Measurements from ENCODE around the gene LCN6.
"Not testable (repeated sequence)": the region's sequence is repeated elsewhere in the genome, so short reads cannot be mapped to it uniquely, and the experiment has no call there.

The LCN6 gene

DNA sequence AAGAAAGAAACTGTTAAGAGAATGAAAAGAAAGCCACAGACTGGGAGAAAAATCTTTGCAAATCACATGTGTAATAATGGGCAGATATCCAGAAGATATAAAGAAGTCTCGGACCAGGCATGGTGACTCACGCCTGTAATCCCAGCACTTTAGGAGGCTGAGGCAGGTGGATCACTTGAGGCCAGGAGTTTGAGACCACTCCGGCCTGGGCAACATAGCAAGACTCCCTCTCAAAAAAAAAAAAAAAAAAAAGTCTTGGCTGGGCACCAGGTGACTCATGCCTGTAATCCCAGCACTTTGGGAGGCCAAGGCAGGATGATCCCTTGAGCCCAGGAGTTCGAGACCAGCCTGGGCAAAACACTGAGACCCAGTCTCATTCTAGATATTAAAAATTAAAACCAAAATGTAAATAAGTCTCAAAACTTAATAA is 37.1 kb downstream of the LCN6 start:
- peak; percentile 37 for DNase-seq (ENCODE audit: low spot score)
- peak; percentile 67 for FAIRE-seq

DNA sequence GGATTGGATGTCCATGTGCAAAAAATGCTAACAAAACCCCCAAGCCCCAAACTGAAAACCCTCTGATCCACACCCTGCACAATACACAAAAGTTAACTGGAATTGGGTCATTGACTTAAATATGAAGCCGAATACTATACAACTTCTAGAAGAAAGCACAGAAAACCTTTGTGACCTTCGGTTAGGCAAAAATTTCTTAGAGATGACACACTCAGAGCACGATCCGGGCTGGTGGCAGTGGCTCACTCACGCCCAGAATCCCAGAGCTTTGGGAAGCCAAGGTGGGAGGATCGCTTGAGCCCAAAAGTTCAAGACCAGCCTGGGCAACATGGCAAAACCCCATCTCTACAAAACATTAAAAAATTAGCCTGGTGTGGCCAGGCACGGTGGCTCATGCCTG is 37.8 kb downstream of the LCN6 start:
- peak; percentile 83 for FAIRE-seq
- peak; percentile 44 for DNase-seq (ENCODE audit: low spot score)

DNA sequence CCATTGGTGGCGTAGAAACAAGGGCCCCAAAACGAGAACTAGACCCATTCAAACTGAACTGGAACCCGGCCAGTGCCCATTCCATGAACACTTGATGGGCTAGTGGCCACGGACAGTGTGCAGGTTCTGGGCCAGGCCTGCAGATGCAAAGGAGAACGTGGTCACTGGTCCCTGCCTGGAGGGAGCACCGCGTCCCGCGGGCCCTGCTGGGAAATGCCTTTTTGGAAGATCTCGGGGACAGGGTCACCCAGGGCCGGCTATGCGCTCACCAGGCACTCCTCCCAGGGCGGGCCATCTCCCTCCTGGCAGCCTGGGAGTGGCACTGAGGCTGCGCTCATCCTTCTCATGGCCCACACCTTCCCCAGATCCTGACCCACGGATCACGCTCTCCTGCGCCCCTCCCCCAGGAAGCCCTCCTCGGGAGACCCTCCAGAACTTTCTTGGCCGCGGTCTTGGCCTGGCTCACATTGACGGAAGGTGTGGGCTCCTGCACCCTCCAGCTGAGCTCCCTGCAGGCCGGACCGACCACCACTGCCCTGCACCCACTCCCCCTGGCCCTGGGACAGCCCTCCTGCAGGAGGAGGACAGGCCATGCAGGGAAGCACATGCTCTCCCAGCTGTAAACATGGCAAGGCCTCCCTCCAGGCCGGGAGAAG is 38.7 kb downstream of the LCN6 start:
- DNase-seq (ENCODE audit: low spot score): no peak

DNA sequence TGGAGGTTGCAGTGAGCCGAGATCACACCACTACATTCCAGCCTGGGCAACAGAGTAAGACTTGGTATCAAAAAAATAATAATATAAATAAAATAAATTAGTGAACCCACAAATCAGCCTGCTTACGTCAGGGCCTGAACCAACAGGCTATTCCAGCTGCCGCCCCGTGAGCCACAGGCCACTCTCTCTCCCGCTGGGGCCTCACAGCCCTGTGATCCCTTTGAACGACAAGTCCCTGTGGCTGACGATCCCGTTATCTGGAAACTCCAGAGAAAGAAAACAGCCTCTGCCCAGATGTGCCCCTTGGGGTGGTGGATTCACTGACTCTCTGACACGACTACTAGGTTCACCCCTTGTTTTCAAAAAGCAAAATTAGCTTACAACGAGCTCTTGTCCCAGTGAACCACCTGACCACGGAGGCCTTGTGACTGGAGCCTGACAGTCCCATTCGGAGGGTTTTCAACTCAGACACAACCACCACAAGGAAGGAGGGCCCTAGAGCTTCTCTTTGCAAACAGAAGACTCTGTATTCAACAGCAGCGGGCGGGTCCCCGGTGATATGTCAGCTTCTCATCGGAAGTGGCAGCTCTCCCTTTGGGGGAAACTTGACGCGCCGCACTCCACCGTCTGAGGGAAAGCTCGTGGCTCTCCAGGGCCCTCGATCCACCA is 40.3 kb downstream of the LCN6 start:
- FAIRE-seq: no peak
- no peak for DNase-seq (ENCODE audit: low spot score)

More for the DNA sequence above, 38.7 kb downstream of the LCN6 start:
- FAIRE-seq: no peak

DNA sequence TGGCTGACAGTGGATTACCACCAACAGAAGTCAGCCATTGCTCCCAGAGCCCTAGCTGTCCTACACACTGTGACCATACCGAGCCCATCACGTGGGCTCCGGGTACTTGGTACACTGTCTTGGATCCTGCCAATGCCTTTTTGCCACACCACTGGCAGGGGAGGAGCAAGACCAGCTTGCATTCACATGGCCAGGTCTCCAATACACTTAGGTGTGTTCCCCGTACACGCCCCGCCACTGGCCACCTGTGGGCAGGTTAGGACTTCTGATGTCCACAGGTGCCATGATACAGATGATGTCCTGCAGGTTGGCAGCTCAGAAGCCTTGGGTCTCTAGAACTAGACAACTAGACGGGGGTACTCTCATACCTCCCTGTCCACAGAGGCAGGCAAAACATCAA is 41.3 kb downstream of the LCN6 start:
- FAIRE-seq (no peak), DNase-seq (ENCODE audit: low spot score) (no peak)

DNA sequence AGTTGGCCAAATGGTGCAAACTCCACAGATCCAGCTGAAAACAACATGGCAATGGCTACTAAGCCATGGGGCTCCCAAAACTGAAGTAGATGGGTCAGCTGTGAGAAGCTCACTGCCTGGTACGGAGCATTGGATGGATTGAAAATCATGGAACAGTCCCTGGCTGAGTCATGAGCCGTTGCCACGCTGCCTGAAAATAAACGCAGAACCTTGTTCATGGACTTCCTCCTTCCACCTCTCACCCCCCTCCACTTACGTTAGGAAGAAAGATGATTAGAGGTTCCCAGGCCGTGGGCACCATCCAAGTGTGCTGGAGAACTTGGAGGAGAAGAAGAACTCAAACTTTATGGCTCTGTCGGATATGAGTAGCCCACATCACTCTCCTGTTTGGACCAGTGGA is 42.8 kb downstream of the LCN6 start:
- DNase-seq (ENCODE audit: low spot score): peak; percentile 12
- no peak for FAIRE-seq

DNA sequence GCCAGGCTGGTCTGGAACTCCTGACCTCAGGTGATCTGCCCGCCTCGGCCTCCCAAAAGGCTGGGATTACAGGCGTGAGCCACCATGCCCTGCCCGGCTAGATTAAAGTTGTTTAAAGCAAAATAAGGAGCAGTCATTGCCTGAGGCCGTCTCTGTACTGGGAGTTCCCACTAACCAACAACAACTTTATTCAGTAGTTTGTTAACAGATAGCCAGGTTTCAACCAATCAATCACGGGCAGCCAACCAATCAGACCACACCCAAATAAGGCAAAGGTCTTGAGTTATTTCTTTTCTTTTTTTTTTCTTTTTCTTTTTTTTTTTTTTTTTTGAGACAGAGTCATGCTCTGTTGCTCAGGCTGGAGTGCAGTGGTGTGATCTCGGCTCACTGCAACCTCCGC is 43.6 kb downstream of the LCN6 start:
- DNase-seq (ENCODE audit: low spot score); FAIRE-seq: not testable (repeated sequence)

DNA sequence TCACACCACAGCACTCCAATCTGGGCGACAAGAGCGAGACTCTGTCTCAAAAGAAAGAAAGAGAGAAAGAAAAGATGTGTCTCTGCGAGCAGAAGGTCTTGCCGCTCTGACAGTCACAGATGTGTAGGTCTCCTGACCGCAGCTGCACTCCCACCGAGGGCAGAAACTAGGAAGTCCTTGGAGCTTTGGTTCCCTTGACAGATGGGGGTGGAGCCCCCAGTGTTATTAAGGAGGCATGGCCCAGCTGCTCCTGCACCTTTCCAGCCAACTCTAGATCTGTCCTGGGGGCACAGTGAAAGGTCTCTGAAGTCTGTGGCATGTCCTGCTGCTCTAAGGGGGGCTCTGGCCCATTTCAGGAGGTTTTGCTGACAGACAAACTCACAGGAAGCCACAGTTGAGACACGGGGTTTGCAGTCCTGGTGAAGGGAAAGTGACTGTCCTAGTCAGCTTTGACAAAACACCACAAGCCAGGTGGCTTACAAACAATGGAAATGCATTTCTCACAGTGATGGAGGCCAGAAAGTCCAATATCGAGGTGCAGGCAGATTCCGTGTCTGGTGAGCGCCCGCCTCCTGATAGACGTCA is 45.0 kb downstream of the LCN6 start:
- no peak for FAIRE-seq

DNA sequence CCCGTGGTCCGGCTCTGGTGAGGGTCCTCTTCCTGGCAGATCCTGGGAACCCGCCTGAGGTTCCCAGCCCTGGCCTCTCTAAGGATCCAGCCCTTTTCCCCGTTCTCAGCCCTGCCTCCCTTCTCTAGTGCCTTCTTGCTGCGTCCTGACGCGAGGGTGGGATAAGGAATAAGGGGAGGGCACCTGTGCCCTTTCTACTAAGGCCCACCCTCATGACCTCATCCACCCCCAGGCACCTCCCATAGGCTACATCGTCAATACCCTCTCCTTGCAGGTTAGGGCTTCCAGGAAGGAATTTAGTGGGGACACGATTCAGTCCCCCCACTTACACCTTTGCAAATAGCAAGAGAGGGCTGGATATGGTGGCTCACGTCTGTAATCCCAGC is 46.7 kb downstream of the LCN6 start:
- FAIRE-seq (no peak), DNase-seq (ENCODE audit: low spot score) (no peak)

More for the DNA sequence above, 45.0 kb downstream of the LCN6 start:
- no peak for DNase-seq (ENCODE audit: low spot score)

DNA sequence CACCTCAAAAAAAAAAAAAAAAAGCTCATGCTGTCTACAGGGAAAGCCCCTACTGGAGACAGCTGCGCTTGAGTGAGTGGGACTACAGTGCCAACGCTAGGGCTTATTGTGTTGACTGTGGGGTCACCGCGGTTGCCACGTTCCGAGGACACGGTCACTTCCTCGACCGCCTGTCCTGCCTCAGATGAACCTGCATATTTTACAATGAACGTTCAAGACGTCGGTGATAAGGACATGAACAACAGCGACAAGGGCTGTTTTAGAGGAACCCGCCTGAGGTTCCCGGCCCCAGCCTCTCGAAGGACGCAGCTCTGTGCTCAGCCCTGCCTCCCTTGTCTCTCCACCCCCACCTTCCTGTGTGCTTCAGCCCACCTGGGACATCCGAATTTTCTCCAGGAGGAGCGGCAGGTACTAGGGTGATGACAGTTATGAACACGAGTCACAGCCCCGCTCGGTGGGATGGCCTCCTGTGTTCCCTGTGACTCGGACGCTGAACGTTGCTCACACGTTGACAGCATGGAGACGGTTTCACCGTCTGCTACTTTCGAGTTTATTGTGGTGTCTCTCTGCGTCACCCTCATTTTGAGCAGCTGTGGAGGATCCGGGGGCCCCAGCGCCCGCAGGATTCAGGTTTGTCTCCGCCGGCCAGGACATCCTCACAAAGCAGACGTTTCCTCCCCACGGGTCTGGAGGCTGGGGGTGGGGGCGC is 47.2 kb downstream of the LCN6 start:
- FAIRE-seq (no peak), DNase-seq (ENCODE audit: low spot score) (peak; percentile 64)

DNA sequence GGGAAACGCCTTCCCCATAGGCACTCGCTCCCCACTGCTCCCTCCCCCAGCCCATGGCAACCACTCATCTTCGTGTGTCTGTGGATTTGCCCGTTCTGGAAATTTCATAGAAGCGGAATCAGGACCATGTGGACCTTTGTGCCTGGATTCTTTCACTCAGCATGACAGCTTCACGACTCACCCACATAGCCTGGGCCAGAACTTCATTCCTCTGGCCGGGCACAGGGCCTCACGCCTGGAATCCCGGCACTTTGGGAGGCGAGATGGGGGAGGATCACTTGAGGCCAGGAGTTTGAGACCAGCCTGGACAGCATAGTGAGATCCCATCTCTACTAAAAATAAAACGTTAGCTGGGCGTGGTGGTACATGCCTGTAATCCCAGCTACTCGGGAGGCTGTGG is 48.0 kb downstream of the LCN6 start:
- DNase-seq (ENCODE audit: low spot score) (peak; percentile 38), FAIRE-seq (no peak)

DNA sequence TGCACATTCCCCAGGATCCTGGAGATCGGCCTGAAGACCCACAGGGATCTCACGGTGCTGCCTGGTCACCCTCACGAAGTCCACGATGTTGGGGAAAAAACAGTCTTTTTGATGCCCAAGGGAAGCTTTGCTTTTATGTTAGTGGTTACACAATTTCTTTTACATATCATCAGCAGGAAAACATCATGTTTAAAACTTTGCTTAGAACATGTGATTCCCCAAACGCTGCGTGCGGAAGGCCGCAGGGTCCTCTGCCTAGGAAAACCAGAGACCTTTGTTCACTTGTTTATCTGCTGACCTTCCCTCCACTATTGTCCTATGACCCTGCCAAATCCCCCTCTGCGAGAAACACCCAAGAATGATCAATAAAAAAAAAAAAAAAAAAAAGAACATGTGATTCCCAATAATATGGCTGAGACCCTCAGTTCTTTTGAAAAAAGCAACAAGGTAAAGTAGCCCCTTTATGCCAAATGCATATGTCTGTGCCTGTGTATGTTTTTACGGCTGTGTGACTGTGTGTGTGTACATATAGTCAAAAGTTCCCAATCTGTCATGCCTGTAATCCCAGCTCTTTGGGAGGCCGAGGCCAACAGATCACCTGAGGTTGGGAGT is 49.6 kb downstream of the LCN6 start:
- FAIRE-seq: no peak
- DNase-seq (ENCODE audit: low spot score): no peak

DNA sequence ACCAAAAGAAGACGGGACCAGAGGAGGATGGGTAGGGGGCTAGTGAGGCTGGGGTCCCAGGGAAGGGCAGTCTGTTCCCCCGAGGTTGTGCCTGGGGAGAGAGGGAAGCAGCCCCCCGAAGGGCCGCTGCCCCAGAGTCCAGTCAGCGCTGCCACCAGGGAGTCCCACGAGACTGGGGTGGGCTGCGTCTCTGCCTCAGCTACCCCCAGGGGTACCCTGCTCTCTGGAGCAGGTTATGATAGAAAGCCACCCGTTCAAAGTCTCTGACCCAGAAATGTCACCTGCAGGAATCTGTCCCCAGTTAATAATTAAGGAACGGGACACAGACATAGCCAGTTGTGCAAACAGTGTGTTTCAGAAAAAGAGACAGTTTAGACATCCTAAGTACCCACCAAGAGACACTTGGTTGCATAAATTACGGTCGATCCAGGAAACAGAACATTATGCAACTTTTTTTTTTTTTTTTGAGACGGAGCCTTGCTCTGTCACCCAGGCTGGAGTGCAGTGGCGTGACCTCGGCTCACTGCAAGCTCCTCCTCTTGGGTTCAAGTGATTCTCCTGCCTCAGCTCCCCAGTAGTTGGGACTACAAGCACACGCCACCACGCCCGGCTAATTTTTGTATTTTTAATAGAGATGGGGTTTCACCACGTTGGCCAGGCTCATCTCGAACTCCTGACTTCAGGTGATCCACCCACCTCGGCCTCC is 50.4 kb downstream of the LCN6 start:
- DNase-seq (ENCODE audit: low spot score) (peak; percentile 40), FAIRE-seq (peak; percentile 71)

DNA sequence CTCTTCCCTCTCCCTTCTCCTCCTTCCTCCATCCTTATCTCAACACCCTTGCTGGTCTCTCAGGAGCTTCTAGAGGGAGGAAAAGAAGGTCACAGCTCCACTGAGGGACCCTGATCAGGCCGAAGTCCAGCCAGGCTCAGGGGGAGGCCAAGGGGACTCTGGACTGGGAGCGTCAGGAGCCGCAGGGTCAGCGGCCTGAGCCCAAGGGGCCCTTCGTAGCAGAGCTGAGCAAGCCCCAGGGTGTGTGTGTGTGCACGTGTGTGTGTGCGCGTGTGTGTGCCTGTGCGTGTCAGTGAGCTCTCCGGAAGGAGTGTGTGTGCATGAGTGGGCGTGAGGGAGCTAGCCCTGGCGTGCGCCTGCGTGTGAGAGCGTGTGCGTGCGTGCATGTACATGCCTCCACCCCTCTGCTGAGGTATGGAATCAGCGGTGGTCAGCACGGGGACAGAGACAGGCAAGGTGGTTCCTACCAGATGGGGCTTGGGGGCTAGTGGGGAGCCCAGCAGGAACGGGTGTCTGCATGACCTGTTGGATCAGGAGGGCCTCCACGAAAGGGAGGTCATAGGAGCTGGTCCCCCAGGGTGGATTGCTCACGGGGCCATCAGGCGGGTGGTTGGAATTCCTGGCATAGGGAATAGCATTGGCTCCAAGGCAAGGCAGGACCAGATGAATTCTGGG is 51.0 kb downstream of the LCN6 start:
- no peak for DNase-seq (ENCODE audit: low spot score)

DNA sequence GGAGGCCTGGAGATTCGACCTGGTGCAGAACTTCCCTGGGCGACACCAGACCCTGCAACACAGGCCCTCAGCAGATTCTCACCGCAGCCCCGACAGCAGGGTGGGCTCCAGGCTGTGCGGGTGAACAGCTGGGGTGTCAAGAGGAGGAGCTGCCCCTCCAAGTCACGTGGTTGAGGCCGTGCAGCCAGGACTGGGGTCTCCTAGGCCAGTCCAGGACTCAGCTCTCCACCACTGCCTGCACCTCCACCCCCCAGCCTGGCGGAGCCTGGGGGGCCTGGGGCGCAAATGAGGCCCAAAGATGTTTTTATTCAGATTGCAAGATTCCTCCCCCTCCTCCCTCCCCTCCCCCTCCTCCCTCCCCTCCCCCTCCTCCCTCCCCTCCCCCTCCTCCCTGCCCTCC is 51.8 kb downstream of the LCN6 start:
- FAIRE-seq: no peak
- DNase-seq (ENCODE audit: low spot score): no peak

More for the DNA sequence above, 51.0 kb downstream of the LCN6 start:
- no peak for FAIRE-seq

DNA sequence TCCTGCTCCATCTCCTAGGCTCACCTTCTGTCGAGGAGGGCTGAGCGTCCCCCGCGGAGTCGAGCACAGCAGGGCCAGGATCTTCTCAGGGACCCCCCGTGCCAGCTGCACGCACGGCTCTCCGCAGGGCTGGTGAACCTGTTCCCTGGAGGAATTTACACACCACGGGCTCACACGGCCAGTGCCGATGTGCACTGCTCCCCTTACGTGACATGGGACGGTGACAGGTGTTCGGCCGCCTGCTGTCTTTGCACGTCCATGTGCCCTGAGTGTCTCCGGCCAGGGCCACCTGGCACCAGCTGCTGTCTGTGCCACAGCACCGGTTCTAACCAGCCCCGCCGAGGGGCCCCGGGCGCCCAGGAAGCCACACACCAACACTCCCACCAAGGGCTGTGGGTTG is 52.4 kb downstream of the LCN6 start:
- DNase-seq (ENCODE audit: low spot score) (no peak), FAIRE-seq (no peak)

DNA sequence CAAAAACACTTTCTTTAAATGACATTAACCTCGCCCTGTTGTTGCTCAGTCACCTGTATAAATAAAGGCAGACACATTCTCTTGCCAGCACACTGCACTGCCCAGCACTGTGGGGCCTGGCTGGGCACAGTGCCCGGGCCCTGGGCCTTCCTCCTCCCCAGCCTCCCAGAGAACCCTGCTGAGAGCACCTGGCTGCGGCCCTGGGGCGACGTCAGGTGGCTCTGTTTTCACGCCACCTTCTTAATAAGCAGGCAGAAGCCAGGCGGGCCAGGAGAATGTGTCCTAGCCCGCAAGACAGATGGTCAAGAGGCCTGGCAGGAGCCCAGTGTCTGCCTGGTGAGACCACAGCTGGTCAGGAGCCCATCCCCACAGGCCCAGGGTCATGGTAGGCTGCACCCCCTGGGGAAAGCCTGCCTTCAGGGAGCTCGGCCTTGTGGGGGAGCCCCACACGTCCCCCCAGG is 52.9 kb downstream of the LCN6 start:
- FAIRE-seq: peak; percentile 52

DNA sequence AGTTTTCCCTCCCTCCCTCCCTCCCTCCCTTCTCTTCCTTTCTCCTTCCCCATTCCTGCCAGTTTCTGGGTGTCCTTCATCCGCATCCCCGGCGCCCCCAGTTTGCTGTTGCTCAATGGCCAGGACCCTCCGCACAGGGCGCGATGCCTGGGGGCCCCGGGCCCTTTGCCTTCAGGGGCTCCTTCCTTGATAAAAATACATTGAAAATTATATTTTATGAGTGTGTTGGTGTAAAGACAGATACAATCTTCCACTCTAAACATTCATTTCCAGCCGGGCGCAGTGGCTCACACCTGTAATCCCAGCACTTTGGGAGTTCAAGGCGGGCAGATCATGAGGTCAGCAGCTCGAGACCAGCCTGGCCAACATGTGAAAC is 53.5 kb downstream of the LCN6 start:
- DNase-seq (ENCODE audit: low spot score): no peak

More for the DNA sequence above, 52.9 kb downstream of the LCN6 start:
- DNase-seq (ENCODE audit: low spot score): no peak

DNA sequence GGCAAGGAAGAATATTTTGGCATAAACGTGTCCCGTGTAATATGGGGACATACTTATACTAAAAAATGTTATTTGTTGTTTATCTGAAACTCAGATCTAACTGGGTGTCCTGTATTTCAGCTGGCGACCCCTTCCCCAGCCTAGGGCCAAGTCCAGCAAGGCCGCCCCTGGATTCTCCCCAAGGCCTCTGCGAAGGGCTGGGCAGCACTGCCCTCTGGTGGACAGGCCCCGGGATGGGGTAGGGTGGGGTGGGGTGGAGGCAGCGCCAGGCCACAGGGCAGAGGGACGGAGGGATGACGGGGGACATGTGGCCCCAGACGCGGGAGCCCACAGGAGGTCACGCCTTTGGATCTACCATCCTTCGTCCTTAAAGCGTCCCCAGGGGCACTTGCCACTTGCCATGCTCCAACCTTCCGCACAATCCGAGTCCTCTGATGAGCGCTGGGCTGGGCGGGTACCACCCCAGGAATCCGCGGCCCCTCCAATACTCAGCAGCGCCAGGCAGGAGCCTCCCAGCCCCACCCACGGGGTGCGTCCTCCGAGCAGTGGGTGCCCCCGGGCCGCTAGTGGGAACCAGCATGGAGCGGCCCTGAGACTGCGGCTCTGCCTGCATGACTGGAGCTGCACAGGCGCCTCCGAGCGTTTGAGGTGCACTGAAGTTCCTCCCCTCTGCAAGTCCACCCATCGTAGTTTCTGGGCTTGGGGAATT is 54.0 kb downstream of the LCN6 start:
- no peak for DNase-seq (ENCODE audit: low spot score)
- FAIRE-seq: no peak

More for the DNA sequence above, 53.5 kb downstream of the LCN6 start:
- no peak for FAIRE-seq
